Glutamatergic neuron (in vitro differentiated cells): Measurements from ENCODE around the gene ALDH9A1. TPM values are rescaled to one million over a fixed set of nuclear protein-coding genes. Genes with fewer than 3 reads are reported as not detected.

ENCODE experiments used
- DNase-seq: peaks from one replicate; pipeline ENCODE4 v3.0.0; 2022
- H3K27ac Mint-ChIP-seq: one replicate; pipeline ENCODE4 v1.8.0; 2020; ENCODE audit warnings: mild to moderate bottlenecking, mixed read lengths, inconsistent platforms; ENCODE audit not compliant: unreplicated experiment
- H3K27me3 Mint-ChIP-seq: one replicate; pipeline ENCODE4 v1.8.0; 2020; ENCODE audit warnings: mild to moderate bottlenecking, moderate library complexity, mixed read lengths, inconsistent platforms; ENCODE audit not compliant: unreplicated experiment
- H3K36me3 Mint-ChIP-seq: one replicate; pipeline ENCODE4 v1.8.0; 2020; ENCODE audit warnings: mild to moderate bottlenecking, mixed read lengths, inconsistent platforms; ENCODE audit not compliant: unreplicated experiment
- H3K4me1 Mint-ChIP-seq: one replicate; pipeline ENCODE4 v1.8.0; 2020; ENCODE audit warnings: mild to moderate bottlenecking, low read depth, mixed read lengths, inconsistent platforms; ENCODE audit not compliant: unreplicated experiment
- H3K4me3 Mint-ChIP-seq: one replicate; pipeline ENCODE4 v1.8.0; 2020; ENCODE audit warnings: mild to moderate bottlenecking, mixed read lengths, inconsistent platforms; ENCODE audit not compliant: unreplicated experiment
- H3K9me3 Mint-ChIP-seq: one replicate; pipeline ENCODE4 v1.8.0; 2020; ENCODE audit warnings: mild to moderate bottlenecking, moderate library complexity, mixed read lengths, inconsistent platforms; ENCODE audit not compliant: unreplicated experiment
- total RNA-seq: library from RNA; stranded (reverse); fragmentation: NEBNext Ultra II Directional; extraction: Animal tissue kit (Norgen Biotek cat#: 25700); gene quantifications from one replicate; pipeline ENCODE4 v1.2.1, GENCODE V29; 2021; ENCODE audit not compliant: unreplicated experiment
- TF ChIP-seq, protein P1 (sequence below): fragments of 200-600 bp; sonication (generic); IDR thresholded peaks from one replicate; pipeline ENCODE4 v1.5.0; 2021; ENCODE audit not compliant: partially characterized antibody, unreplicated experiment

ALDH9A1 gene
- total RNA-seq, 1 donor from 2014 or later, result 19.8 TPM

DNA sequence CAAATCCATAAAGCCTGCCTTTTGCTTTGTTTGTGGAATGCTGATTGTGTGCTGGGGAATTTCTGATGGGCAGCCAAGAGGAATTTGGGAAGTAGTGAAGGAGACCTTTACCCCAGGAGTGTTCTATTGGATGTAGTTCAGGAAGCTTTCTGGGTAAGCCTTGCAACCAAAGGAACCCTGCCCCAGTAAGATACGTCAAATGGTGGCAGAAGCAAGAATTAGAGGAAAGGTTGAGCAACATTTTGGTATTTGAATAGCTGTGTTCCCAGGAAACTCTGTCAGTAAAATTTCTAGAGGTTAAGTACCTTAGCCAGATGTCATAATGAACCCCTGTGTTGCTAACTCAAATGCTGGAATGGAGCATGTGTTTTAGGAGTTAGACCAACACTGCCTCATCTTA, 60.9 kb downstream of the ALDH9A1 start:
- Mint-ChIP-seq H3K9me3 (no peaks in the 10 kb centered on the region), H3K27me3 (peaks cover 3% of the 10 kb centered on the region), H3K4me1 (no peaks in the 10 kb centered on the region), H3K27ac (no peak overlapping the region), H3K36me3 (no peaks in the 10 kb centered on the region), H3K4me3 (no peak overlapping the region)
- no peak for DNase-seq
- TF ChIP-seq, protein P1, sequence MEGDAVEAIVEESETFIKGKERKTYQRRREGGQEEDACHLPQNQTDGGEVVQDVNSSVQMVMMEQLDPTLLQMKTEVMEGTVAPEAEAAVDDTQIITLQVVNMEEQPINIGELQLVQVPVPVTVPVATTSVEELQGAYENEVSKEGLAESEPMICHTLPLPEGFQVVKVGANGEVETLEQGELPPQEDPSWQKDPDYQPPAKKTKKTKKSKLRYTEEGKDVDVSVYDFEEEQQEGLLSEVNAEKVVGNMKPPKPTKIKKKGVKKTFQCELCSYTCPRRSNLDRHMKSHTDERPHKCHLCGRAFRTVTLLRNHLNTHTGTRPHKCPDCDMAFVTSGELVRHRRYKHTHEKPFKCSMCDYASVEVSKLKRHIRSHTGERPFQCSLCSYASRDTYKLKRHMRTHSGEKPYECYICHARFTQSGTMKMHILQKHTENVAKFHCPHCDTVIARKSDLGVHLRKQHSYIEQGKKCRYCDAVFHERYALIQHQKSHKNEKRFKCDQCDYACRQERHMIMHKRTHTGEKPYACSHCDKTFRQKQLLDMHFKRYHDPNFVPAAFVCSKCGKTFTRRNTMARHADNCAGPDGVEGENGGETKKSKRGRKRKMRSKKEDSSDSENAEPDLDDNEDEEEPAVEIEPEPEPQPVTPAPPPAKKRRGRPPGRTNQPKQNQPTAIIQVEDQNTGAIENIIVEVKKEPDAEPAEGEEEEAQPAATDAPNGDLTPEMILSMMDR, result no peak

DNA sequence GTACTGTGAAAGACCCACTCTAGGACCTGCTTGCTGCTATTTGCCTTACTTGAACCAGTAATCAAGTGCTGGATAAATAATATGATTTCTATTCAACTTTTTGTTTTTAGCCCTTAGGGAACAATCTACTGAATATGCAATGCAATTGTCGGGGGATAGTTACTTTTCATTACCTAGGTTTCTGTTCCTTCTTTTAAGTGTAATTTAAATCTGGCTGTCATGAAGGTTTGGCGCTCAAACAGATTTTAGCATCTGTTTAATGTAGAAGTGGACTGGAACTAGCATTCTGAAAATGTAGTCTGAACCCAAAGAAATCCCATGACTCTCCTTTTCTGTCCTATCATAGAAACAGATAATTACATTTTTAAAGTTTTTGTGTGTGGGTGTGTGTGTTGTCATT, 62.5 kb downstream of the ALDH9A1 start:
- Mint-ChIP-seq H3K9me3 (no peaks in the 10 kb centered on the region), H3K4me1 (no peaks in the 10 kb centered on the region), H3K4me3 (no peak overlapping the region), H3K27me3 (peaks cover 3% of the 10 kb centered on the region), H3K27ac (no peak overlapping the region), H3K36me3 (no peaks in the 10 kb centered on the region)
- TF ChIP-seq, protein P1, result no peak
- DNase-seq, result no peak

- no peak overlapping the region for H3K4me3 Mint-ChIP-seq
- H3K36me3 Mint-ChIP-seq, result no peaks in the 10 kb centered on the region
Observed at GRCh38 chr1:165635329-165635728, 63.0 kb downstream of the ALDH9A1 start.

DNA sequence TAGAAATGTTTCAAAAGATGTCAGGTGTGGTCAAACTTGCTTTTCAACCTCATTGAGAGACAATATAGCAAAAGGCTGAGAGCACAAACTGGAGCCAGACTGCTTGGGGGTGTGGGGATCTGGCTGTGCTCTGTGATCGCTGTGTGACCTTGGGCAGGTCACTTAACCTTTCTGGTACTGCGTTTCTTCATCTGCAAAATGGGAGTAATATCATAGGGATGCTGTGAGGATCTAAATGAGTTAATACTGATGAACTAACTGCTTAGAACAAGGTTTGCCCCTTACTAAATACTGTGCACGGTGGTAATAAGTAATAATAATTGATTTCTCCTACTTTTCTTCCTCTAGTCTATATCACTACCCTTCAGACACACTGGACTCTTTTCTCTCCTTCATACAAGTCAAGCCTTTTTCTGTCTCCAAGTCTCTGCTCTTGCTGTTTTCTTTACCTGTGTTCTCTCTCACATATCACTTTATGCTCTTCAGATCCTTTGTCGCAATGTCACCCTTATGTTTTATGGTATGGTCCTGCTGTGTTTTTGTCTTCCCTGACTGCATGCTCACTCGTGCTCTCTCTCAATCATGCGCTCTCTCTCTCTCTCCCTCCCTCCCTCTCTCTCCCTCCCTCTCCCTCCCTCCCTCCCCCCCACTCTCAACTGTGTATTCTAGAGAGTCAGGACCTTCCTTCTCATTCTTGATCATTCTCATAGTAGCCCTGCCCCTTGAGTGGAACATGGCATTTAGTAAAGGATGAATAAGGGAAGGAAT, 64.0 kb downstream of the ALDH9A1 start:
- H3K27ac Mint-ChIP-seq, result no peak overlapping the region
- H3K4me3 Mint-ChIP-seq, result no peak overlapping the region
- H3K36me3 Mint-ChIP-seq, result no peaks in the 10 kb centered on the region
- peaks cover 3% of the 10 kb centered on the region for H3K27me3 Mint-ChIP-seq
- no peak for DNase-seq
- H3K4me1 Mint-ChIP-seq, result no peaks in the 10 kb centered on the region
- H3K9me3 Mint-ChIP-seq, result no peaks in the 10 kb centered on the region
- TF ChIP-seq, protein P1, result no peak

More at GRCh38 chr1:165635329-165635728, 63.0 kb downstream of the ALDH9A1 start:
- TF ChIP-seq, protein P1, result no peak
- no peak for DNase-seq
- Mint-ChIP-seq H3K27me3 (peaks cover 3% of the 10 kb centered on the region), H3K27ac (no peak overlapping the region), H3K4me1 (no peaks in the 10 kb centered on the region), H3K9me3 (no peaks in the 10 kb centered on the region)

GRCh38 chr1:165633614-165634013, 64.7 kb downstream of the ALDH9A1 start:
- H3K36me3 Mint-ChIP-seq, result no peaks in the 10 kb centered on the region
- H3K9me3 Mint-ChIP-seq, result no peaks in the 10 kb centered on the region
- no peaks in the 10 kb centered on the region for H3K4me1 Mint-ChIP-seq
- no peak for DNase-seq
- H3K27me3 Mint-ChIP-seq, result peaks cover 3% of the 10 kb centered on the region
- TF ChIP-seq, protein P1, result no peak
- H3K27ac Mint-ChIP-seq, result no peak overlapping the region
- no peak overlapping the region for H3K4me3 Mint-ChIP-seq
